Erythroblast (primary cell): Measurements from ENCODE around the gene PLA2G2E.

Experiments used
- GATA1 ChIP-seq: IDR thresholded peaks from 2 replicates; pipeline ENCODE4 v1.6.1; 2011; ENCODE audit warnings: low read depth, mild to moderate bottlenecking, control low read depth, low read length, moderate library complexity
- POLR2A ChIP-seq: IDR thresholded peaks from 2 replicates; pipeline ENCODE4 v1.6.1; 2011; ENCODE audit warnings: mild to moderate bottlenecking, low read length

DNA sequence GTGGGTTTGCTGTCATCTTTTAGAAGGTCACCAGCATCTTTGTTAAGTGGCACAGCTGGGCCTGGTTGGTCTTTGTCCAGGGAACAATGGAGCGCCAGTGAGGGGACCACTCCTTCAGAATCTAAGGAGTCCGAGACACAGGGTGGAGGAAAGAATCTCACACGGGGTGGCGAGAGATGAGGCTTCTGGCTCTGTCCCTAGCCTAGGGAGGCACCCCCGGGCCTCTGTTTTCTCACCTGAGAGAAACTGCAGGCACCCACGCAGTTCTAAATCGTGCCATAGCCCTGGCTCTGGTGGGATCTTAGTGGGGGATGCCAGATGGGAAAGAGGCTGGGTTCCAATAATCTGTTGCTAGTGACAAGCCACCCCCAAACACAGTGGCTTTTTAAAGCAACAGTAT, 10.9 kb upstream of the PLA2G2E start:
- no peak for TF ChIP-seq POLR2A
- no peak for TF ChIP-seq GATA1
